ENCODE data around the gene KIF2A. TPM values are rescaled to one million over a fixed set of nuclear protein-coding genes. Genes with fewer than 3 reads are reported as not detected.

KIF2A gene
- total and polyA plus RNA-seq, 2 donors (not counting 3 experiments of a cell fraction or from before 2014, with no cell fraction given) = 17.1 to 65.1 TPM

GRCh38 chr5:62263401-62263800 lies 42.6 kb upstream of the KIF2A start:
- H3K4me3 ChIP-seq (replicated peaks in 1 of 3; ENCODE audit: insufficient read depth in 1 of 3, low read depth in 1 of 3, low read length in 3 of 3) = no peak overlapping the region
- TF ChIP-seq GATA2 (IDR thresholded peaks at IDR 0.05; ENCODE audit: insufficient read depth, insufficient read length, low read depth, low read length) (no peak), CTCF (IDR thresholded peaks at IDR 0.05; ENCODE audit: extremely low read depth in 1 of 2, insufficient read depth in 1 of 2, low read depth in 1 of 2, low read length in 2 of 2) (no peak), FOS (IDR thresholded peaks at IDR 0.05; ENCODE audit: borderline replicate concordance, insufficient read depth, low read length) (no peak), POLR2AphosphoS5 (IDR thresholded peaks at IDR 0.05; ENCODE audit: insufficient read depth, low read depth, low read length) (no peak)
- no peaks in the 10 kb centered on the region for H3K9me3 ChIP-seq (replicated peaks; ENCODE audit: control insufficient read depth, insufficient read depth, low read length)
- dilution Hi-C loops (cut with MboI; ENCODE audit: extremely low pct_ligation_motif_present, low sequenced_read_pairs) (no loop called here), intact Hi-C loops (cut with micrococcal nuclease) (loop anchor here (5.0 kb wide), 1 partner anchor 44 kb away; the partner anchor contains the start of gene KIF2A)
- no peak overlapping the region for H3K4me2 ChIP-seq (ENCODE audit: insufficient read depth, low read length)
- H4K20me1 ChIP-seq (replicated peaks; ENCODE audit: control insufficient read depth, extremely low read depth, insufficient read depth, low read length) = no peaks in the 10 kb centered on the region
- peaks cover 2 to 3% of the 10 kb centered on the region in 2 experiments for H3K27me3 ChIP-seq (ENCODE audit: control insufficient read depth in 2 of 2, insufficient read depth in 2 of 2, low read length in 2 of 2)
- ChIA-PET POLR2A (no interaction called here), CTCF (interaction anchor here (1.5 kb wide), 1 partner anchor 34 kb away, joined by 3 read pairs; no protein-coding TSS in a partner anchor)
- DNase-seq (ENCODE audit: low read depth, low spot score) = no peak
- no peak overlapping the region for H3K27ac ChIP-seq (ENCODE audit: insufficient read depth, low read depth, low read length)
- no peaks in the 10 kb centered on the region for H3K9me1 ChIP-seq (replicated peaks; ENCODE audit: control insufficient read depth, extremely low read depth, insufficient read depth, low read length)
- no peaks in the 10 kb centered on the region for H3K4me1 ChIP-seq (ENCODE audit: control insufficient read depth, extremely low read depth, insufficient read depth, low read length)
- BruUV-seq (replicated peaks) = no TSS peak
- no peaks in the 10 kb centered on the region for H3K36me3 ChIP-seq (ENCODE audit: control insufficient read depth in 2 of 2, extremely low read depth in 1 of 2, insufficient read depth in 2 of 2, low read length in 2 of 2)
- FAIRE-seq = no peak
- no peak overlapping the region for H3K9ac ChIP-seq (replicated peaks; ENCODE audit: extremely low read depth, insufficient read depth, low read length)
- H2AFZ ChIP-seq (ENCODE audit: low read depth, low read length) = no peak overlapping the region
- H3K79me2 ChIP-seq (ENCODE audit: control insufficient read depth, insufficient read depth, low read length) = no peaks in the 10 kb centered on the region

GRCh38 chr5:62265648-62266112 lies 40.3 kb upstream of the KIF2A start:
- Histone ChIP-seq H3K4me2 (ENCODE audit: insufficient read depth, low read length) (no peak overlapping the region), H4K20me1 (replicated peaks; ENCODE audit: control insufficient read depth, extremely low read depth, insufficient read depth, low read length) (no peaks in the 10 kb centered on the region), H3K27me3 (ENCODE audit: control insufficient read depth in 2 of 2, insufficient read depth in 2 of 2, low read length in 2 of 2) (no peaks in the 10 kb centered on the region), H3K79me2 (ENCODE audit: control insufficient read depth, insufficient read depth, low read length) (no peaks in the 10 kb centered on the region), H2AFZ (ENCODE audit: low read depth, low read length) (no peak overlapping the region), H3K36me3 (ENCODE audit: control insufficient read depth in 2 of 2, extremely low read depth in 1 of 2, insufficient read depth in 2 of 2, low read length in 2 of 2) (no peaks in the 10 kb centered on the region), H3K9me1 (replicated peaks; ENCODE audit: control insufficient read depth, extremely low read depth, insufficient read depth, low read length) (no peaks in the 10 kb centered on the region), H3K9me3 (replicated peaks; ENCODE audit: control insufficient read depth, insufficient read depth, low read length) (no peaks in the 10 kb centered on the region), H3K27ac (ENCODE audit: insufficient read depth, low read depth, low read length) (no peak overlapping the region), H3K4me1 (ENCODE audit: control insufficient read depth, extremely low read depth, insufficient read depth, low read length) (no peaks in the 10 kb centered on the region), H3K9ac (replicated peaks; ENCODE audit: extremely low read depth, insufficient read depth, low read length) (no peak overlapping the region), H3K4me3 (replicated peaks in 1 of 3; ENCODE audit: insufficient read depth in 1 of 3, low read depth in 1 of 3, low read length in 3 of 3) (no peak overlapping the region)
- ChIA-PET POLR2A (no interaction called here), CTCF (interaction anchor here (1.0 kb wide), 1 partner anchor 41 kb away, joined by 3 read pairs; no protein-coding TSS in a partner anchor)
- intact Hi-C loops (cut with micrococcal nuclease) (no loop called here), dilution Hi-C loops (cut with MboI; ENCODE audit: extremely low pct_ligation_motif_present, low sequenced_read_pairs) (no loop called here)
- FAIRE-seq (no peak), DNase-seq (ENCODE audit: low read depth, low spot score) (no peak)
- TF ChIP-seq CTCF (IDR thresholded peaks at IDR 0.05; ENCODE audit: extremely low read depth in 1 of 2, insufficient read depth in 1 of 2, low read depth in 1 of 2, low read length in 2 of 2) (no peak), GATA2 (IDR thresholded peaks at IDR 0.05; ENCODE audit: insufficient read depth, insufficient read length, low read depth, low read length) (no peak), FOS (IDR thresholded peaks at IDR 0.05; ENCODE audit: borderline replicate concordance, insufficient read depth, low read length) (no peak), EZH2 (IDR thresholded peaks at IDR 0.05; ENCODE audit: borderline replicate concordance, low read depth, low read length, severe bottlenecking) (no peak), MYC (IDR thresholded peaks at IDR 0.05; ENCODE audit: low read depth, low read length) (no peak), POLR2A (IDR thresholded peaks at IDR 0.05; ENCODE audit: low read depth, low read length) (no peak), JUN (IDR thresholded peaks at IDR 0.05; ENCODE audit: borderline replicate concordance, insufficient read depth, insufficient read length, low read depth) (no peak), POLR2AphosphoS5 (IDR thresholded peaks at IDR 0.05; ENCODE audit: insufficient read depth, low read depth, low read length) (no peak), MAX (IDR thresholded peaks at IDR 0.05; ENCODE audit: insufficient read depth, insufficient read length) (no peak)
- no TSS peak for BruUV-seq (replicated peaks)

Measured in endothelial cell of umbilical vein (primary cell).